Measurements from ENCODE around the gene CAGE1. TPM values are rescaled to one million over a fixed set of nuclear protein-coding genes. Genes with fewer than 3 reads are reported as not detected.
"Not testable (repeated sequence)": the region's sequence is repeated elsewhere in the genome, so short reads cannot be mapped to it uniquely, and the experiment has no call there.

Gene CAGE1
- total RNA-seq, 4 donors from 2014 or later: not detected

DNA sequence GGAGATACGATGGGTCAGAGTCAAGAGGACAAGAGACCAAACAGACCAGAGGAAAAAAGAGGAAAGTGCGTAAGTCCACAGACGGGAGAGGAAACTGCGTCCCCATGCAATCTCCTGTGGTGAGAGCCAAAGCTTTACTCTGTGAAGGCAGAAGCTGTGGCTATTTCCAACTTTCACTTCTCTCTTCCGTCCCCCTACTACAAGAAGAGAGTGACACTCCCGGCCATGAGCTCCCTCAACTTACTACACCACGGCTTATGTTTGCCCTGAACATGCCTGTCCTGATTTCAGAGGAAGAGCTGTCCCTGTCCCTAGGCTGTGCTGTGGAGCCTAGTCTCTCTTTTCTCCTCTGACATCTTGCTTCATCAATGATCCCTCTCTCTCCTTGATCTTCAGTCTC, 65.0 kb downstream of the CAGE1 start:
- peaks cover 7% of the 10 kb centered on the region for H3K27me3 ChIP-seq
- TF ChIP-seq POLR2AphosphoS5 (IDR thresholded peaks at IDR 0.05): no peak
- H3K27ac ChIP-seq: no peak overlapping the region
- WGBS, 2 donors (ENCODE audit: low coverage in 1 of 2): 59 to 72% methylated on average over 7 of the region's 7 CpGs
- H3K9me3 ChIP-seq: no peaks in the 10 kb centered on the region
- no peak overlapping the region for H3K4me3 ChIP-seq
- no peaks in the 10 kb centered on the region for H3K36me3 ChIP-seq
- no peaks in the 10 kb centered on the region for H3K4me1 ChIP-seq
- peak; percentile 55 for ATAC-seq

DNA sequence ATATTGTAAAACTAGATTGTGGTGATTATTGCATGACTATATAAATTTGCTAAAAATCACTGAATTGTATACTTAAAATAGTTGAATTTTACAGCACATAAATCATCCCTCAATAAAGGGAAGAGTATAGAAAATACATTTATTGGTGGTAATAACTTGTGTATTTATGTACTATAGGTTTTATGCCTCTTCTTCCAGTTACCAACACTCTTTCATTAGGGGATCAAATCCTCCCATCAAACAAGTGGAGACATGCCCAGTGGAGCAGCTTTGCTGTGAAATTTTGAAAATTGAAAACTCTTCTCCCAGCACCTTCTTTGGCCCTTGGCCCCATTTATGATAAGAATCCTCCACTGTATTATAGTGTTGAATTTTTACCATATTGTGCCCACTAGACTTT, 66.5 kb downstream of the CAGE1 start:
- ATAC-seq: no peak
- peaks cover 7% of the 10 kb centered on the region for H3K27me3 ChIP-seq
- H3K36me3 ChIP-seq: no peaks in the 10 kb centered on the region
- no peaks in the 10 kb centered on the region for H3K4me1 ChIP-seq
- no peaks in the 10 kb centered on the region for H3K9me3 ChIP-seq
- TF ChIP-seq POLR2AphosphoS5 (IDR thresholded peaks at IDR 0.05) (no peak), POLR2A (IDR thresholded peaks at IDR 0.05) (no peak), EP300 (IDR thresholded peaks at IDR 0.05) (no peak)
- TF ChIP-seq, protein P1, sequence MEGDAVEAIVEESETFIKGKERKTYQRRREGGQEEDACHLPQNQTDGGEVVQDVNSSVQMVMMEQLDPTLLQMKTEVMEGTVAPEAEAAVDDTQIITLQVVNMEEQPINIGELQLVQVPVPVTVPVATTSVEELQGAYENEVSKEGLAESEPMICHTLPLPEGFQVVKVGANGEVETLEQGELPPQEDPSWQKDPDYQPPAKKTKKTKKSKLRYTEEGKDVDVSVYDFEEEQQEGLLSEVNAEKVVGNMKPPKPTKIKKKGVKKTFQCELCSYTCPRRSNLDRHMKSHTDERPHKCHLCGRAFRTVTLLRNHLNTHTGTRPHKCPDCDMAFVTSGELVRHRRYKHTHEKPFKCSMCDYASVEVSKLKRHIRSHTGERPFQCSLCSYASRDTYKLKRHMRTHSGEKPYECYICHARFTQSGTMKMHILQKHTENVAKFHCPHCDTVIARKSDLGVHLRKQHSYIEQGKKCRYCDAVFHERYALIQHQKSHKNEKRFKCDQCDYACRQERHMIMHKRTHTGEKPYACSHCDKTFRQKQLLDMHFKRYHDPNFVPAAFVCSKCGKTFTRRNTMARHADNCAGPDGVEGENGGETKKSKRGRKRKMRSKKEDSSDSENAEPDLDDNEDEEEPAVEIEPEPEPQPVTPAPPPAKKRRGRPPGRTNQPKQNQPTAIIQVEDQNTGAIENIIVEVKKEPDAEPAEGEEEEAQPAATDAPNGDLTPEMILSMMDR (IDR thresholded peaks at IDR 0.05): no peak
- H3K27ac ChIP-seq: no peak overlapping the region
- H3K4me3 ChIP-seq: no peak overlapping the region

- H3K27me3 ChIP-seq, H3K9me3 ChIP-seq, ATAC-seq, H3K4me3 ChIP-seq, H3K27ac ChIP-seq, H3K4me1 ChIP-seq, H3K36me3 ChIP-seq: not testable (repeated sequence)
- 86 to 93% methylated on average over 2 to 5 of the region's 6 CpGs for WGBS, 2 donors (ENCODE audit: low coverage in 1 of 2)
Observed at GRCh38 chr6:7321866-7322265, 67.7 kb downstream of the CAGE1 start.

- not testable (repeated sequence) for H3K9me3 ChIP-seq, H3K4me1 ChIP-seq, H3K27me3 ChIP-seq, H3K27ac ChIP-seq, ATAC-seq, H3K36me3 ChIP-seq, H3K4me3 ChIP-seq
- WGBS, 2 donors (ENCODE audit: low coverage in 1 of 2): 88 to 100% methylated on average over 1 to 2 of the region's 2 CpGs
Observed at GRCh38 chr6:7319406-7319805, 70.1 kb downstream of the CAGE1 start.

DNA sequence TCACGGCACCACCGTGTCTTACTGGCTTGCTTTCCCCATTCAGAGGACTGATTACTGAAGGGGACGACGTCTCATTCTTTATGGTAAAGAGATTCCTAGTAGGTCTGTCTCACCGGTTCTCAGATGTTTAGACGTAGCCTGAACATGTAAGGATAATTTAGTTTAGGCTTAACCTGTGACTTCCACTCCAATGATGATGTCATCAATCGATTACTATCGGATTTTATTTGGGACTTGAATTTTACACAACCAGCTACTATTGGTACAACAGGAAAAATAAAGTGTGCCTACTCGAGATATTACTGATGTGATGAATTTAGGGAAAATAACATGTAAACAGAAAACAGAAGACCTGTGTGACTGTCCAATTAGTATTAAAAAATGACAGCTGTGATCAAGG, 72.0 kb downstream of the CAGE1 start:
- no peak overlapping the region for H3K27ac ChIP-seq
- H3K4me3 ChIP-seq: no peak overlapping the region
- no peaks in the 10 kb centered on the region for H3K9me3 ChIP-seq
- H3K27me3 ChIP-seq: no peaks in the 10 kb centered on the region
- no peak for ATAC-seq
- no peaks in the 10 kb centered on the region for H3K36me3 ChIP-seq
- H3K4me1 ChIP-seq: peaks cover 0 to 7% (median 0%) of the 10 kb centered on the region in 3 donors
- no peak for TF ChIP-seq POLR2A (IDR thresholded peaks at IDR 0.05)
- no peak for TF ChIP-seq POLR2AphosphoS5 (IDR thresholded peaks at IDR 0.05)
- TF ChIP-seq, protein P1 (IDR thresholded peaks at IDR 0.05): no peak
- TF ChIP-seq EP300 (IDR thresholded peaks at IDR 0.05): no peak
- WGBS, 2 donors (ENCODE audit: low coverage in 1 of 2): 50 to 62% methylated on average over 8 to 9 of the region's 9 CpGs

GRCh38 chr6:7316658-7317533, 72.6 kb downstream of the CAGE1 start:
- Histone ChIP-seq H3K4me1 (peaks cover 0 to 13% (median 4%) of the 10 kb centered on the region in 3 donors), H3K36me3 (no peaks in the 10 kb centered on the region), H3K4me3 (no peak overlapping the region), H3K27ac (no peak overlapping the region), H3K9me3 (no peaks in the 10 kb centered on the region), H3K27me3 (no peaks in the 10 kb centered on the region)
- WGBS, 2 donors (ENCODE audit: low coverage in 1 of 2): 83 to 100% methylated on average over 1 to 2 of the region's 41 CpGs
- TF ChIP-seq POLR2A (IDR thresholded peaks at IDR 0.05) (no peak), POLR2AphosphoS5 (IDR thresholded peaks at IDR 0.05) (no peak), EP300 (IDR thresholded peaks at IDR 0.05) (no peak)
- TF ChIP-seq, protein P1 (IDR thresholded peaks at IDR 0.05): no peak
- no peak for ATAC-seq
